ENCODE results near the gene SLC44A2. TPM values are rescaled to one million over a fixed set of nuclear protein-coding genes. Genes with fewer than 3 reads are reported as not detected.
A peak's percentile ranks its signal among the peaks of the same experiment; 100 is the strongest.

SLC44A2 gene
- total and polyA plus RNA-seq, 2 of the 13 experiments (the other 11 are each of a cell fraction or from before 2014, with no cell fraction given), result 2.4 to 5.6 TPM

- TF ChIP-seq PAXIP1 (CRISPR knock-in tag; conservative IDR thresholded peaks at IDR 0.05) (0 out of 2 replicates have a peak, but pooled peaks have one; percentile 9), ZNF644 (CRISPR knock-in tag; IDR thresholded peaks at IDR 0.05; ENCODE audit: low read depth) (no peak), LRRFIP1 (CRISPR knock-in tag; conservative IDR thresholded peaks at IDR 0.05) (no peak), FLYWCH1 (CRISPR knock-in tag; IDR thresholded peaks at IDR 0.05) (no peak), POLR2A (IDR thresholded peaks at IDR 0.05; ENCODE audit: insufficient read depth in 1 of 2, low read depth in 2 of 2, low read length in 2 of 2) (peak in 1 of 2 experiments; percentile 14; a peak in 2 of 4 replicates), DMAP1 (CRISPR knock-in tag; IDR thresholded peaks at IDR 0.05) (no peak), ZNF616 (CRISPR knock-in tag; IDR thresholded peaks at IDR 0.05; ENCODE audit: low read depth) (no peak), SKIL (CRISPR knock-in tag; IDR thresholded peaks at IDR 0.05; ENCODE audit: borderline replicate concordance) (no peak), PHF20 (CRISPR knock-in tag; IDR thresholded peaks at IDR 0.05) (no peak), HOXA3 (CRISPR knock-in tag; IDR thresholded peaks at IDR 0.05) (no peak), ZNF512 (CRISPR knock-in tag; IDR thresholded peaks at IDR 0.05) (no peak), ZNF687 (CRISPR knock-in tag; IDR thresholded peaks at IDR 0.05) (no peak)
These were observed 29.5 kb downstream of the SLC44A2 start (continued) for GRCh38 chr19:10654610-10655456.

All from HepG2 (cell line).